GM12801 (cell line): Measurements from ENCODE around the gene CD79A.

Experiments used
- TF ChIP-seq, protein P1 (sequence below): IDR thresholded peaks from one replicate; pipeline ENCODE4 v1.5.1; 2011; ENCODE audit warnings: control low read depth; ENCODE audit not compliant: insufficient read length; ENCODE audit errors: extremely low read depth

CD79A gene

DNA sequence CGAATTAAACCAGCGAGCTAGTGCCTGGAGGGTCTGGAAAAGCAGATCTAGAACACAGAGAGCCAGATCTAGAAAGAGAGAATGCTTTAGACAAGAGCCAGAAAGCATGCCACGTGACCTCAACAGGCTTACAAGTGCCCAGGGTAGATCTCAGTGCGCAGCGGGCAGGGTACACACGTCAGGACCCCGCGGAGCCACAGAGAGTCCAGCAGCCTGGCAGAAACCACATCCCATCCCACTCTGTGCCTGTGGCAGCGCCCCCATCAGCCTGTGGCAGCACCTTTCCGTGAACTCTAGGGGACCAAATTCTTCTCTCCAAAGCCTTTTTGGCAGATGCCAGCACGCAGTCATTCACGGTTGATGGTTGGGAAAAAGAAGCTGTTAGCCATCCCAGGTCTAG, 11.8 kb downstream of the CD79A start:
- TF ChIP-seq, protein P1, sequence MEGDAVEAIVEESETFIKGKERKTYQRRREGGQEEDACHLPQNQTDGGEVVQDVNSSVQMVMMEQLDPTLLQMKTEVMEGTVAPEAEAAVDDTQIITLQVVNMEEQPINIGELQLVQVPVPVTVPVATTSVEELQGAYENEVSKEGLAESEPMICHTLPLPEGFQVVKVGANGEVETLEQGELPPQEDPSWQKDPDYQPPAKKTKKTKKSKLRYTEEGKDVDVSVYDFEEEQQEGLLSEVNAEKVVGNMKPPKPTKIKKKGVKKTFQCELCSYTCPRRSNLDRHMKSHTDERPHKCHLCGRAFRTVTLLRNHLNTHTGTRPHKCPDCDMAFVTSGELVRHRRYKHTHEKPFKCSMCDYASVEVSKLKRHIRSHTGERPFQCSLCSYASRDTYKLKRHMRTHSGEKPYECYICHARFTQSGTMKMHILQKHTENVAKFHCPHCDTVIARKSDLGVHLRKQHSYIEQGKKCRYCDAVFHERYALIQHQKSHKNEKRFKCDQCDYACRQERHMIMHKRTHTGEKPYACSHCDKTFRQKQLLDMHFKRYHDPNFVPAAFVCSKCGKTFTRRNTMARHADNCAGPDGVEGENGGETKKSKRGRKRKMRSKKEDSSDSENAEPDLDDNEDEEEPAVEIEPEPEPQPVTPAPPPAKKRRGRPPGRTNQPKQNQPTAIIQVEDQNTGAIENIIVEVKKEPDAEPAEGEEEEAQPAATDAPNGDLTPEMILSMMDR, result no peak

DNA sequence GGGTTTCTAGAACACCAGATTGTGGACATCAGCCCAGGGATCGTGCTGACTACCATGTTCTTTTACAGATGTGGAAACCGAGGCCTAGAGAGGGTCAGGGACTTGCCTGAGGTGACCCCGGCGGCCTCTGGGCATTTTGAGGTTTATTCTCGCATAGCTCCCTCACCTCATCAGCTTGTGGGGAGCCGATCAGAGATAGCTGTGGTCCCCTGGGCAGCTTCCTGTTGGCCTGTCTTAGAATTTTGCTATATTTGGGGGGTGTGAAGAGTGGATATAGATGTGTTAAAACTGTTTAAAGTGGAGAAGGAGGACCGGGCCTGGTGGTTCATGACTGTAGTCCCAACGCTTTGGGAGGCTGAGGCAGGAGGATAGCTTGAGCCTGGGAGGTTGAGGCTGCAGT, 12.8 kb downstream of the CD79A start:
- TF ChIP-seq, protein P1, result no peak

- TF ChIP-seq, protein P1, result no peak
Measured at GRCh38 chr19:41890936-41891335, 13.9 kb downstream of the CD79A start.

DNA sequence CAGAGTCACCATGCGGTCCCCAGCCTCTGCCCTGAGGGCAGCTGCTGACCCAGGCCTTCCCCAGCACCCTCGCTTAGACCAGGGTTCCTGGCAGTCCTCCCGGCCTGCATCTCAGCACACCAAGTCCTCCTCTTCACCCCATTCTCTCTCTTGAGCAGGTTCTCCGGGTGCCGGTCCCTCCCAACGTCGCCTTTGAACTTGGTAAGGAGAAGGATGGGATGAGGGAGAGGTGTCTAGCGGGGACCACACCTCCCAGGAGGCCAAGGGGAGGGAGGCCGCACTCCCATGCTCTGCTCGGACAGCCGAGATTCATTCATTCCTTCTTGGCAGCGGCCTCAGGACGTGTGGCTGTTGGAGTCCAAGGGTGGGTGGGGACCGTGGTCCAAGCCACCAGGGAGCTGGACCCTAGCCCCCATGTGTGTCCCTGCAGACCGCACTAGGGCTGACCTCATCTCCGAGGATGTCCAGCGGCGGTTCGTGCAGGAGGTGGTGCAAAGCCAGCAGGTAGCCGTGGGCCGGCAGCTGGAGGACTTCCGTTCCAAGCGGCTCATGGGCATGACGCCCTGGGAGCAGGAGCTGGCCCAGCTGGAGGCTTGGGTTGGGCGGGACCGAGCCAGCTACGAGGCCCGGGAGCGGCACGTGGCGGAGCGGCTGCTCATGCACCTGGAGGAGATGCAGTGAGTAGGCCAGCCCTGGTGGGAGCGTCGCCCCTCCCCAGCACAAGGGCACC, 15.3 kb downstream of the CD79A start:
- TF ChIP-seq, protein P1, result no peak

DNA sequence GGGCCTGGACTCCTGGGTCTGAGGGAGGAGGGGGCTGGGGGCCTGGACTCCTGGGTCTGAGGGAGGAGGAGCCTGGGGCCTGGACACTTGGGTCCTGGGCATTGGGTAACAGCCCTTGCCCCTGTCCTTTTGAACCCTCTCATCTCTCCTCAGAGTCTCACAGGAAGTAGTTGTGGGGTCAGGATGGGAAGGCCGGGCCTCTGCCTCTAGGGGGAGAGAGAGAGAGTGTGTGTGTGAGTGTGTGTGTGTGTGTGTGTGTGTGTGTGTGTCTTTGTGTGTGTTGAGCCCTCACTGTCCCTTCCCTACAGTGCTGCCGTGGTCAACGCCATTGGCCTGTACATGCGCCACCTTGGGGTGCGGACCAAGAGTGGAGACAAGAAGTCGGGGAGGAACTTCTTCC, 16.8 kb downstream of the CD79A start:
- TF ChIP-seq, protein P1, result no peak

DNA sequence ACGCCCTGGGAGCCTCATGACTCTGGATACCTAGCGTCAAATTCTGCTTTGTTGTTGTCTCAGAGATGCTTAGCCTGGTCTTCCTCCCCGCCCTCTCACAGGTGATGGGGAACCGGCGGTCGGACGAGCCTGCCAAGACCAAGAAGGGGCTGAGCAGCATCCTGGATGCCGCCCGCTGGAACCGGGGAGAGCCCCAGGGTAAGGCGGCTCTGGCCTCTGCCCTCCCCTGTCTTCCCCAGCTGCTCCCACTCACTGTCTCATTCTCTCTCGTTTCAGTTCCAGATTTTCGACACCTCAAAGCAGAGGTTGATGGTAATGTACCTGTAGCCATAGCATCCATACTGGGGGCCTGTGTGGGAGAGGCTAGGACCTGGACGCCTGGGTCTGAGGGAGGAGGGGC, 17.3 kb downstream of the CD79A start:
- TF ChIP-seq, protein P1, result no peak

GRCh38 chr19:41895745-41896580, 18.9 kb downstream of the CD79A start:
- TF ChIP-seq, protein P1, result no peak
